Right lung (tissue), 5 donors: ENCODE measurements around the gene TOMM6. TPM values are rescaled to one million over a fixed set of nuclear protein-coding genes. Genes with fewer than 3 reads are reported as not detected.
"Not testable (repeated sequence)": the region's sequence is repeated elsewhere in the genome, so short reads cannot be mapped to it uniquely, and the experiment has no call there.

Experiments used
- DNase-seq, 2 donors: peaks; one replicate each; pipeline ENCODE4 v3.0.0-alpha.2; 2013
- polyA plus RNA-seq, 5 donors: library from polyadenylated mRNA; unstranded; fragments of 120-200 nt; gene quantifications; one replicate each; pipeline versions ENCODE4 v1.2.1 to v1.2.3, GENCODE V29; 2013; ENCODE audit warnings: inconsistent platforms in 1 of 5, low replicate concordance in 1 of 5; ENCODE audit not compliant: insufficient read length in 5 of 5, insufficient read depth in 1 of 5

Gene TOMM6
- polyA plus RNA-seq, 5 donors: 191 to 229 (median 205) TPM

DNA sequence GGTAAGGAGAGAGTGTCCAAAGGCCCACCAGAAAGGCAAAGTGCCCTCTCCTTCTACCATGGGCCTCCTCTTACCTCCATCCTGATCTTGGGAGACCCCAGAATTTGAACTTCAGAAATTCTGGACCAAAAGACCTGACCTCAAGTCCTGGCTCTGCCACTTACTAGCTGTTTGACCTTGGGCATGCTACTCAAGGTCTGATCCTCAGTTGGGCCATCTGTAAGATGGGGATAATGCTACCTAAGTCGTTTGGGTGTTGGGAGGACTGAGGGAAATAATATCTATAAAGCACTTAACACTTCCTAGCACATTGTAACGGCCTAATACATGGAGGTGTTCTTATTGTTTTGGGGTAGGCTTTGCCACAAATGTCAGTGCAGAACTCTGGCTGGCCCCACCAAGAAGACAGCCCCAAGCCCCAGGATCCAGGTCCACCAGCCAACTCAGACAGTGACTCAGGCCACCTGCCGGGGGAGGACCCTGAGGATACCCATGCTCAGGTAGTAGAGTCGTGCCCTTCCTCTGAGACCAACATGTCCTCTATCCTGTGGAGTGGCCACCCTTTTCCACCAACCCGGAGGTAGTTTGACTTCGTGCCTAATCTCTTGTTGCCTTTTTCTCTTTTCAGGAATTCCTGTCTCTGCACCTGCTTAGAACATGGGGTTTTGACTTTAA lies 4.3 kb upstream of the TOMM6 start:
- DNase-seq: no peak

DNA sequence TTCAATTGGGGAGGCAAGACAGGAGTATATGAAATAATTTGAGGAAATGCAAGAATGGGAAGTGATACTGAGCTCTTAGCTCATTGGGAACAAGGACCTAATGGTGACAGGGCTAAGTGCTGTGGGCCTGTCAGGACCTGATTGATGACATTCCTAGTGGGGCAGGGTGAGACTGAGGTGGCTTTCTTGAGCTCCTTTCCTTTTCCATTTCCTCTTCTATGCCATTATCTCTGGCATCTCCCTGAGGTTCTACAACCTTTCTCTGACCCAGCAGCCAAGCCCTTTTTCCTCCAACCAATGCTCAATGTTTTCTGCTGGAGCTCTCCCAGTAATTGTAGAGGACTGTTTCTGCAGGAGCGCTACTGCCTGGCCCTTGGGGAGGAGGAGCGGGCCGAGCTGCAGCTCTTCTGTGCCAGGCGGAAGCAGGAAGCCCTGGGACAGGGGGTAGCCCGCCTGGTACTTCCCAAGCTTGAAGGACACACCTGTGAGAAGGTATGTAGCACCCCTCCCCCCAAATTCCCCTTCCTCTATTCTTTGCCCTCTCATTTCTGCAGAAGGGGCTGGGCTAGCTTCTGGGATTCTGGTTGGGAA lies 2.8 kb upstream of the TOMM6 start:
- no peak for DNase-seq

DNA sequence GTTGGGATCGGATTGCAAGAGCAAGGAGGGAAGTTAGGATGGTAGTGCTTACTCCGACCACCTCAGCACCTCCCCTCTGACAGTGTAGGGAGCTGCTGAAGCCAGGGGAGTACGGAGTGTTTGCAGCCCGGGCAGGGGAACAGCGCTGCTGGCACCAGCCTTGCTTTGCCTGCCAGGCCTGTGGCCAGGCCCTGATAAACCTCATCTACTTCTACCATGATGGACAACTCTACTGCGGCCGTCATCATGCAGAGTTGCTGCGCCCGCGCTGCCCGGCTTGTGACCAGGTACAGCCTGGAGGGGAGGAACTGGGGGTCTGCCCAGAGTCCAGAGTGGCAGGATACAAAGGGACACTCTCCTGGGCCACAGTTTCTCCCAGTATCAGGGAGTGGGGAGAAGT lies 2.2 kb upstream of the TOMM6 start:
- DNase-seq: no peak

DNA sequence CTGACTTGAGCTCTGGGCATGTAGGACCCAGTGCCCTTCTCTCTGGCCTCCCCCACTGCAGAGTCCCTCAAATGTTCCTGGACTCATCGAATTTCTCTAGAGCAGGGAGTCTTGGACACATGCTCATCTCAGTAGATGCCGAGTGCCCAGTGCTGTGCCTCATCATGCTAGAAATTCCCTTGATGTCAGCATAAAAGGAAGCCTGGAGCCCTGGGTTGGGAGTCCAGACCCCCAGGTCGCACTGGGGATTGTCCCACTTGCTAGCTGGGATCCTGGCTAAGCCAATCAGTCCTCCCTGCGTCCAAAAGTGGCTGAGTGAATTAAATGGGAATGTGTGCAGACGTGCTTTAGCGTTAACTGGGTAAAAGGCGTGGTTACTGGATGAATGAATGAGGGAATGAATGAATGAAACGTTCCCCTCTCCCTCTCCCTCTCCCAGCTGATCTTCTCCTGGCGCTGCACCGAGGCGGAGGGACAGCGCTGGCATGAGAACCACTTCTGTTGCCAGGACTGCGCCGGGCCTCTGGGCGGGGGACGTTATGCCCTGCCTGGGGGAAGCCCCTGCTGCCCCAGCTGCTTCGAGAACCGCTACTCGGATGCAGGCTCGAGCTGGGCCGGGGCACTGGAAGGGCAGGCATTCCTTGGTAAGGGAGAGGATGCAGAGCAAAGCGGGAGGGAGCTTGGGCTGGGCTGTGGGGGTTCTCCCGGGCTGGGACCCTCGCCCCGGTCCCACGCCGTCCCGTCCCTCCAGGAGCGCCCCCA lies 1.6 kb upstream of the TOMM6 start:
- DNase-seq: peak in 1 of 2 donors; percentile 28

DNA sequence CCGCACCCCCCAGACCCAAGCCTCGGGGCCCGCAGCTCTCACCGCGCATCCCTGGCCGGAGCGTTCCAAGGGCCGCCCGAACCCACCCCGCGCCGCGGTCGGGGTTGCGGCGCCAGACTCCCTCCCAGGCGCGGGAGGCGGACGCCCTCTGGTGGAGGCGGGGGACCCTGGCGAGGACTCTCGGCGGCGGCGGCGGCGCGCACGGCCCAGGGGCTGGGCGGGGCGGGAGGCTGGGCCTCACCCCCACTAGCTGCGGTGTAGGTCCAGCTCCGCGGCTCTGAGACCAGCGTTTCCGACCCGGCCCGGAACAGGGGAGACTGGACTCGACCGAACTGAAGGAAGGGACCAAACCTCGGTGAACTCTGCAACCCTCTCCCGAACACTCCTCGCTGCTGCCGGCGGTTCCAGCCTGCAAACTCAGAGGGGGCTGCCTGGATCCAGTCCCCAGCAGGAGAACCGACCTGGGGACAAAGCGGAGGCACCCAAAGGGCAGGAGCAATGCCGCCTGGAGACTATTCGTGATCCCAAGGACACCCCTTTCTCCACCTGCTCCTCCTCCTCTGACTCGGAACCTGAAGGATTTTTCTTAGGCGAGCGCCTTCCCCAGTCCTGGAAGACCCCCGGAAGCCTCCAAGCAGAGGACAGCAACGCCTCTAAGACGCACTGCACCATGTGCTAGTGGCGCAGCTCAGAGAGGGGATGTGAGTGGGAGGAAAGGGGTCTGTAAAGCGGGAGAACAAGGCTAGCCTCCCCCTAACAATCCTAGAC lies 859 bp upstream of the TOMM6 start:
- peak; percentile 82 for DNase-seq

DNA sequence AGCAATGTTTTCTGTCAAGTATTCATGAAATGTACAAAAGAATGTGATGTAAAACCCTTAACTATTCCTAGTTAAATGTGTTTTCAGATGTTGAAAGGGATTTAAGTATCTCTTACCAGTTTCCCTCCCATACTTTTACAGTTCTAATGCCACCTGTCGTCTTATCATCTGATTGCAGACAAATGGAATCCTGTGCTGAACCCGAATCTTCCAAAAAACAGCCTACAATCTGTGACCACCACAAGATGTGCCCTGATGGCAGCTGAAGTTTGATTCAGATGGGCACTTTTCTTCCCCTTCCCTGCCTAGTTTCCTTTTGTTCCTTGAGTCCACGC lies 1.9 kb downstream of the TOMM6 start:
- DNase-seq: no peak

DNA sequence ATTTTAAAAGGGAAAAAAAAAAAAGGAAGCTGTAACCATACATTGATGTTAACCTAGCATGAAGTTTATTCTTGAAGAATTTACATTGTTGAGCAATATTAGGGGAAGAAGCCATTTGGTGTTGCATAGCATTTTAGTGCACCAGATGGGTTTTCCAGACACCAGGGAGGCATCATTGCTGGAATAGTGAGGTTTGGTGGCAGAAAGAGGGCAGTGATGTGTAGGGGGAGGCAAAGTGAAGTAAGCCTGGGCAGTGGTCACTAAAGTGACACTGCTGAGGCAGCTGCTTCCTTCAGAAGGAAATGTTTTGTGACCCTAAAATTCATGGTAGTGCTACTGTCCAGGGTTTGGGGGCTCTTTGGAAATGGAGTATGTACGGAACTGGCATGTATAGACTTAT lies 2.6 kb downstream of the TOMM6 start:
- no peak for DNase-seq

DNA sequence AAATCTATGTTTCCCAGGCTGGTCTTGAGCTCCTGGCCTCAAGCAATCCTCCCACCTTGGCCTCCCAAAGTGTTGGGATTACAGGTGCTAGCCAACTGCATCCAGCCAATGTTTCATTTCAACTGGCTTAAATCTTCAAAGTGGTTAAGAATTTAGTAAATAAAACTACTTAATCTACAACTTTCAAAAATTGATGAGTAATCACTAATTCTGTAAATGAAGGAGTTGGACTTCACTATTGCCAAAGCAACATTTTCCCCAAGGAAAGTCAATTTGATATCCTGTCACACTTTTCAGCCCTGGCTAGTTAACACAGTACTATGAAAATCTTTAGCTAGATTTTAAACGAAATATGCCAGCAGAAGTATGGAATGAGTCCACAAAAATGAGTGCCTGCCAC lies 3.8 kb downstream of the TOMM6 start:
- DNase-seq: no peak

DNA sequence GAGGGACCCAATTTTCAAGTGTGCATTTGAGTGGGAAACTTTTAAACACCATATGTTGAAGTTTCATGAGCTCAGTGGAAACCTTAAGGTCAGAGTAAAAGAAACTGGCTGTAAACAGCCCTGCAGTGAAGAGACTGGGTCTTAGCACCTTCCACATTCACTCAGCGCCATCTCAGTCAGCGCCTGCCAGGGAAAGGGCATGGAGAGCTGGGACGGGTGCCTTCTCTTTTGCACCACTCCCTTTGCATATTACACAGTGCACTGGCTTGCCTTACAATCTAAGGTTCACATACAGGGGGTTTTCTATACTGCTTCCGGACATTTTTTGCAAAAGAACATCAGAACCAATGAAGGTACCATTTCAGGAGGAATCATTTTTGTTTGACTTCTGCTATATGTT lies 4.5 kb downstream of the TOMM6 start:
- no peak for DNase-seq

DNA sequence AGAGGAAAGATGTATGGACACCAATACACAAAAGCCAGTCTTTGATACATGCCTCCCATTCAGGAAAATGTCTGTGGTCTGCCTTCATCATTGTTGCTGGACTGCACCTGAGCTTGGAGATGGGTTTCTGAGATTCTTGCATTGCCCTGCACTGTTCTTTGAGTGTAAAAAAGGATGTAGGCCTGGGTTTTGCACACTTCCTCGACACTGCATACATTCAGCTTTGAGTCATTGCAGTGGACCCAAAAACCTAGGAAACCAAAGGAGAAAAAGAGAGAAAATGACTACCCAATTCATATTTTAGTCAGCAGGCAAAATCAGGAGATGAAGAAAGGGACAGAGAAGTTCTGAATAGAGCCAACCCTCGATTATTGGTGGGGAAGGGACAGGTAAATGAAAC lies 9.0 kb downstream of the TOMM6 start:
- no peak for DNase-seq

DNA sequence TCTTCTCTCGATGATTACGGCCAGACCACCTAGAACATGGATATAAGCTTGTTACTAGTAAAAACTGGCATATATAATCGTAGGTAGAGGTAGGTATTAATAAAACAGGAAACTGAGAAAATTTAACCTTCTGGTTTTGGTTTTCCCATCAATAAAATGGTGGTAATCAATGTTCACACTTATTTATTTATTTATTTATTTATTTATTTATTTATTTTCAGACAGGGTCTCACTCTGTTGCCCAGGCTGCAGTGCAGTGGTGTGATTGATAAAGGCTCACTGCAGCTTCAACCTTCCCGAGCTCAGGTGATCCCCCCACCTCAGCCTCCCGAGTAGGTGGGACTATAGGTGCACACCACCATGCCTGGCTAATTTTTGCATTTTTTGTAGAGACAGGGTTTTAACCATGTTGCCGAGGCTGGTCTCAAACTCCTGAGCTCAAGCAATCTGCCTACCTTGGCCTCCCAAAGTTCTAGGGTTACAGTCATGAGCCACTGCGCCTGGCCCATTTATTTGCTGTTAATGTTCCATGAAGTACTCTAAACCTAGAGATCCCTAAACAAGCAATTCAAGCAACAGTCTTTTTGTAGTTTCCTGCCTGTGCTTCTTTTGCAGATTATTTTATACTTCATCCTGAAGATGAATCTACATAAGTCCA lies 11.5 kb downstream of the TOMM6 start:
- DNase-seq: no peak

DNA sequence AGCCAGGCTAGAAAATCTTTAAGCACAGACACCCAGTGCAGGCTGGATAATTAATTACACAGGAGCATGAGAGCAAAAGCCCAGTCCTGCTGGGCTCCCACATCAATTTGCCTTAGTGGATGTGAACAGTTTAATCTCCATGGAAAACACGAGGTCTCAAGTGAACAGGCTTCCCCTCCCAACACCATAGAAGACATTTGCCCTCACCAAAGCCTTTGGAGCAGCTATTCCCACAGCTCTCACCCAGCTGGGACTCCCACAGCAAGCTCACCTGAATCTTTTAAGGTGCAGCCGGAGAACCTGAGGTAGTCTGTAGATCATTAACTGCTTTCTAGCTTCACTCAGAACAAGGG lies 12.0 kb downstream of the TOMM6 start:
- no peak for DNase-seq

DNA sequence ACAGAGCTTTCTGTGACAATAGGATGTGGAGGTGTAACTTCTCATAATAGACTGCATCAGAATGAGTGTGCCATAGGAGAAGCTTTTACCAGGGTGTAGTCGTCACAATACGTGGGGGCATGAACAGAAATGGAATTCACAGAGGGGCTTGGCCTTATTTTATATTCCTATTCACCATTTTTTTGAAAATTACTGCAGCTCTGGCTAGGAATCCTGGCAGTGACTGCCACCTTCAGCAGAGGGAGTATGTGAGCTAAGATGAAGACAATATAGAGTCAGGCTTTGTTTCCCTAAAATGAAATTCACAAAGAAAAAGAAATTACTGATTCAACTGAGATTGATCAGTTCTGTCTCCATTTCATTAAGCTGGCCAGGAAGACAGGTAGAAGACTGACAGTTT lies 13.9 kb downstream of the TOMM6 start:
- DNase-seq: no peak

DNA sequence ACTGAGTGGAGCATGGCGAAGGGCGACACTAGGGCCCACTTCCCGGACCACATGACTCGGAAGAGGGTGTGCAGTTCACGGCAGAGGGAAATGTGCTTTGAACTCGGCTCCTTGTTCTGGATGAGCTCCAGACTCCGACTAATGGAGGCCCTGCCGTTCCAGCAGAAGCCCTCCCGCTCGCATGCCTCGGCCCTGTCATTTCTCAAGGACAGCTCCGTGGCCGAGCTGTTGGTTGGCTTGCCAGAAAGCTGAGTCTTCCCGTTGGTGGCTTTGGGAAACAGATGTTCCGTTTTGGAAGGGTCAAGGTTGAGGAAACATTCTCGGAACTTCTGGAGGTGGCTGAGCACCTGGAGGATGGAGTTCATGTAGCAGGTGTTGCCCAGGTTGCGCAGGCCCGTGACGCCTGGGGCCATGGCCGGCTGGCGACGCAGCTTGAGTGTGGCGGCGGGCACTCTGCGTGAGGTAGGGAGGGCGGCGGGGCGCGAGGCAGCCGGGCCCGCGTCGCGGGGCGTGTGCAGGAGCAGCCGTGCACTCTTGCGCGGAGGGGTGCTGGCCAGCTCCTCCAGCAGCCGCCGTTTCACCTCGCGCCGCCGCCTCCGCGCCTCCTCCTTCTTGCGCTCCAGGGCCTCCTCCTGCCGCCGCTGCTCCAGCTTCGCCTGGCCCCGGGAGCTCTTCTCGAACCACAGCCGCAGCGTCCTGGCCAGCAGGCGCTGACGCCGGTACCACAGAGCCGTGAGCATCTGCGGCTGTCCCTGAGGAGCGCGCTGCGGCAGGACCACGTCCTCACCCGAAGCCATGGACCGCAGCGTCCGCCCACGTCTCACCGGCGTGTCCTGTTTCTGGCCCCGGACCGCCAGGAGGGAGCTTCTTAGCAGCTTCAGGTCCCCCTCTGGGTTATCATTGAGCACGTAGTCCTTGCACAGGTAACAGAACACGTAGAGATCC lies 18.6 kb downstream of the TOMM6 start:
- DNase-seq: no peak

DNA sequence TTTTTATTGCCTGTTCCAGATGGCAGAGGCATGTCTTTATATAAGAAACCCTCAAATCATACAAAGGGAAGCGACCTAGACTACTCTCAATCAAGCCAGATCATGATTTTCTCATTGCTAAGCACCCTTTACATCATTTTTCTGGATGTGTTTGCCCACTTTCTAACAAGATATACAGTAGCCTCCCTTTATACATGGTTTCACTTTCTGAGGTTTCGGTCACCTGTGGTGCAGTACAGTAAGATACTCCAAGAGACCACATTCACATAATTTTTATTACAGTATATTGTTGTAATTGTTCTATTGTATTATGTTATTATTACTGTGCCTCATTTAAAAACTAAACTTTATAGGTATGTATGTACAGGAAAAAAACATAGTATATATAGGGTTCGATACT lies 23.6 kb downstream of the TOMM6 start:
- DNase-seq: no peak

DNA sequence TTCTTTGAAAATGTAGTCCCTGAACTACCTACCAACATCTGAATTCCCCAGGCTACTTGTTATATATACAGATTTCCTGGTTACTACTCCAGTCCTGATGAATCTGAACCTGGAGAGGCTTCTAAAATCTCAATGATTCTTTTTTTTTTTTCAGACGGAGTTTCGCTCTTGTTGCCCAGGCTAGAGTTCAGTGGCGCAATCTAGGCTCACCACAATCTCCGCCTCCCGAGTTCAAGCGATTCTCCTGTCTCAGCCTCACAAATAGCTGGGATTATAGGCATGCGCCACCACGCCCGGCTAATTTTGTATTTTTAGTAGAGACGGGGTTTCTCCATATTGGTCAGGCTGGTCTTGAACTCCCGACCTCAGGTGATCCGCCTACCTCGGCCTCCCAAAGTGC lies 24.5 kb downstream of the TOMM6 start:
- DNase-seq: not testable (repeated sequence)

DNA sequence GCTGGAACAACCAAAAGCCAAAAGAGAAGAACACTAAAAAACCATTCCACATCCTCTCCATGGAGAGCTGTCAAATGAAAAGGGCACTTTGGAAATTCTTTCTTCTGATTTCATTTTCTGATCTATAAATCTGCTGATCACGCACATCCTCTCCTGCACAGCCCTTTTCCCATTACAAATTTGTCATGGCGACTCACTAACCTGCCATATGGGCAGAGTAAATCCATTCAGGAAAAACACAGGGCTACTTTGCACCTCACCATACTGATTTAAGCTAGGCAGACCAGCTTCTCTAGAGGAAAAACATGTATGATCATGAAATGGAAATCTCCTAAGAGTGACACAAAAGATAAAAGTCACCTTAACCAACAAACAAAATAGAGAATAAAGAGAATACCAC lies 26.0 kb downstream of the TOMM6 start:
- DNase-seq: no peak

DNA sequence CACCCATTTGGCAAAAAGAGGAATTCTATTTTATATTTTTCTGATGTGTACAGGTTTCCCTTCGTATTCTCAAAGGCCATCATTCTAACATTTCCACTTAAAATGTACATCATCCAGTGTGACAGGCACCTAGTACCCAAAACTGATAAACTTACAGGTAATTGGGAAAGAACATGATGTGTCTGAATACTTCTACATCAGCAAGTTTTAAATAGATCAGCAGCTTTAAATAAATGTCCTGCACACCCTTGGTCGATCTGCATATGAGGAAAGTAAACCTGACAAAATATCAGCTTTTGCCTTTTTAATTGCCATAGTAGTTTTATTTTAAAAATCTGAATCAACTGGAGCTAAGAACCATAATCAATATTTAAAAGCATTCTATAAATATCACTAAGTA lies 26.5 kb downstream of the TOMM6 start:
- DNase-seq: no peak

DNA sequence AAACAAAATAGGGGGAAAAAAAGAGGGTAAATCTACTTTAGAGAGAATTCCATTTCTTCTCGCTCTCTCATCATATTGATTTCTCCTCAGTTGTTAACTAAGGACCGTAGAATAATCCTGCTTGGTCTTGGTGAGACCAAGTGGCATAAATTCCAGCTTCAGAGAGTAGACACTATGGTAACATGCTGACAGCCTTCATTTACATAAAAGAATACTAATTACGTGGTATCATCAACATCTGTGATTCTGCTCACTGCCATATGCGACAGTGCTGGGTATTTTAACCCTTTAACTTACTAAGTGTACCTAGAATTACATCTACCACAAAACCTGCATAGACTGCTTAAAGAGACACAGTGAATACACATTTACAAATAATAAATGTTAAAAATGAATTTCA lies 27.1 kb downstream of the TOMM6 start:
- no peak for DNase-seq

DNA sequence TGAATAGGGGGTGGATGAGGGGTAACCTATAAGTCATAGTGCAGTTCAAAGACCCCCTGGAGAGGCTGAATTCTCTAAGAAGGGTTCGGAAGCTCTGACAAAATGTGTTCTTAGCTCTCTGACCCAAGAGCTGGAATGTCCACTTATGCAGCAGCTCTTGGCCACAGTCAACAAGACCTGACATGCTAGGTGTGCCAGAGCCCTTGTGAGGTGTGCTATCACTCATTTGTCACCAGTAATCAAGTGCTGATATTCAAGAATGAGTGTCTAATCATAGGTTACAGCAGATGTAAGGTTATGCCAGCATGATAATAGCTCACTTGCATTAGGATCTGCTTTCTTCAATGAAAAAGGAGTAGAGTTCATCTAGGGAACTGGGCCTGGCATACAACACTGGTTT lies 28.1 kb downstream of the TOMM6 start:
- no peak for DNase-seq
